B cell (primary cell): ENCODE data around the gene EME1. TPM values are rescaled to one million over a fixed set of nuclear protein-coding genes. Genes with fewer than 3 reads are reported as not detected.
A peak's percentile ranks its signal among the peaks of the same experiment; 100 is the strongest.

ENCODE experiments used
- ATAC-seq: fragments of 200-7000 bp; cut with Tn5 transposase; one replicate; pipeline ENCODE4 v1.10.0; 2021; ENCODE audit warnings: low read depth, mild to moderate bottlenecking, moderate number of reproducible peaks, moderate library complexity
- CTCF ChIA-PET: fragments of 350-600 bp; sonication (Branson Sonifier 250); formaldehyde crosslinking; loops from one replicate; lab custom pipeline; 2021; ENCODE audit warnings: antibody characterized with exemption, inconsistent platforms; lab: Charles Lee
- POLR2A ChIA-PET: fragments of 350-600 bp; sonication (Branson Sonifier 250); formaldehyde crosslinking; loops from one replicate; lab custom pipeline; 2021; ENCODE audit warnings: antibody characterized with exemption; lab: Charles Lee
- DNase-seq: peaks from one replicate; pipeline ENCODE4 v3.0.0; 2013
- H2AFZ ChIP-seq: 2 replicates; pipeline ENCODE4 v1.6.1; 2012; ENCODE audit warnings: mild to moderate bottlenecking, low read depth, low read length; ENCODE audit not compliant: insufficient read depth, poor library complexity, severe bottlenecking
- H3K27ac ChIP-seq, 2 donors: 1 replicate in 1 of 2; 2 replicates in 1 of 2; pipeline ENCODE4 v1.5.1; 2012 to 2013; ENCODE audit warnings: low read length in 2 of 2, mild to moderate bottlenecking in 2 of 2, moderate library complexity in 1 of 2
- H3K27me3 ChIP-seq, 4 experiments: fragments of 200-600 bp in 1 of 4; sonication (generic) in 1 of 4; replicated peaks in 1 of 4; 1 replicate in 2 of 4; 2 replicates in 2 of 4; pipeline versions ENCODE4 v1.6.1 to v1.7.0; 2013 to 2016; ENCODE audit warnings: low read length in 3 of 4, mild to moderate bottlenecking in 2 of 4, mixed read lengths in 1 of 4, moderate library complexity in 1 of 4; ENCODE audit not compliant: insufficient read depth in 4 of 4, control insufficient read depth in 3 of 4; ENCODE audit errors: control extremely low read depth in 1 of 4
- H3K36me3 ChIP-seq, 2 experiments: replicated peaks in 1 of 2; 1 replicate in 1 of 2; 2 replicates in 1 of 2; pipeline versions ENCODE4 v1.6.1 to v1.7.1; 2013; ENCODE audit warnings: low read length in 1 of 2; ENCODE audit not compliant: insufficient read depth in 2 of 2, control insufficient read depth in 1 of 2; ENCODE audit errors: control extremely low read depth in 1 of 2, extremely low read depth in 1 of 2
- H3K4me1 ChIP-seq, 2 donors: fragments of 200-600 bp in 1 of 2; sonication (generic) in 1 of 2; 1 replicate in 1 of 2; 2 replicates in 1 of 2; pipeline versions ENCODE4 v1.5.1 to v1.6.1; 2013 to 2017; ENCODE audit warnings: low read length in 2 of 2; ENCODE audit not compliant: control insufficient read depth in 2 of 2, insufficient read depth in 2 of 2
- H3K4me2 ChIP-seq: replicated peaks from 2 replicates; pipeline ENCODE3; 2012; ENCODE audit warnings: mild to moderate bottlenecking, low read depth, low read length; ENCODE audit not compliant: poor library complexity, severe bottlenecking
- H3K4me3 ChIP-seq, 5 experiments: fragments of 200-600 bp in 1 of 5; sonication (generic) in 1 of 5; 1 replicate in 3 of 5; 2 replicates in 2 of 5; pipeline versions ENCODE4 v1.5.1 to v1.7.0; 2011 to 2016; ENCODE audit warnings: low read length in 4 of 5, mild to moderate bottlenecking in 4 of 5, low read depth in 2 of 5, control low read depth in 1 of 5, moderate library complexity in 1 of 5; ENCODE audit not compliant: insufficient read depth in 1 of 5; ENCODE audit errors: control extremely low read depth in 1 of 5, extremely low read depth in 1 of 5
- H3K79me2 ChIP-seq: fragments of 200-600 bp; sonication (generic); one replicate; pipeline ENCODE4 v1.6.0; 2016; ENCODE audit warnings: low read length; ENCODE audit not compliant: control insufficient read depth, insufficient read depth
- H3K9ac ChIP-seq: fragments of 200-600 bp; sonication (generic); 2 replicates; pipeline ENCODE4 v1.6.1; 2017; ENCODE audit warnings: mild to moderate bottlenecking, low read length, moderate library complexity
- H3K9me3 ChIP-seq, 3 donors: one replicate each; pipeline versions ENCODE4 v1.6.1 to v1.7.1; 2013; ENCODE audit warnings: low read length in 2 of 3; ENCODE audit not compliant: control insufficient read depth in 2 of 3, insufficient read depth in 1 of 3; ENCODE audit errors: control extremely low read depth in 1 of 3
- H4K20me1 ChIP-seq: 2 replicates; pipeline ENCODE4 v1.6.0; 2012; ENCODE audit warnings: mild to moderate bottlenecking, low read length; ENCODE audit not compliant: insufficient read depth, control insufficient read depth, poor library complexity, severe bottlenecking
- H3K27ac Mint-ChIP-seq: one replicate; pipeline ENCODE4 v1.8.0; 2021; ENCODE audit warnings: mixed read lengths
- H3K27me3 Mint-ChIP-seq: one replicate; pipeline ENCODE4 v1.8.0; 2021; ENCODE audit warnings: mixed read lengths
- H3K4me1 Mint-ChIP-seq: one replicate; pipeline ENCODE4 v1.8.0; 2021; ENCODE audit warnings: mixed read lengths
- H3K4me3 Mint-ChIP-seq: one replicate; pipeline ENCODE4 v1.8.0; 2021; ENCODE audit warnings: mixed read lengths
- H3K9me3 Mint-ChIP-seq: one replicate; pipeline ENCODE4 v1.8.0; 2022; ENCODE audit warnings: mixed read lengths; ENCODE audit not compliant: insufficient read depth
- CTCF ChIP-seq: fragments of 200-600 bp; IDR thresholded peaks from one replicate; pipeline ENCODE4 v1.8.0; 2022; ENCODE audit warnings: antibody characterized with exemption, mild to moderate bottlenecking
- EZH2 ChIP-seq: IDR thresholded peaks from 2 replicates; pipeline ENCODE4 v1.6.1; 2012; ENCODE audit warnings: borderline replicate concordance, low read depth, mild to moderate bottlenecking, moderate library complexity, low read length; ENCODE audit not compliant: insufficient read depth, poor library complexity, severe bottlenecking
- WGBS: methylation state at CpG from one replicate; pipeline ENCODE4 v1.1.5; 2013; ENCODE audit warnings: missing lambda C conversion rate; ENCODE audit not compliant: insufficient coverage; 5-methylcytosine and 5-hydroxymethylcytosine counted together
- intact Hi-C: fragments of 100-400 bp; cut with micrococcal nuclease; formaldehyde crosslinking; loops from one replicate; pipeline ENCODE4 v1.10.0; 2022
- polyA plus RNA-seq: library from polyadenylated mRNA; depleted of rRNA; stranded (reverse); fragments of >200 nt; gene quantifications from 2 replicates; pipeline ENCODE4 v1.2.3, GENCODE V29; 2012
- total RNA-seq, 2 donors: library from RNA; stranded (reverse); fragments of 120-200 nt in 1 of 2; gene quantifications; 1 replicate in 1 of 2; 2 replicates in 1 of 2; pipeline versions ENCODE4 v1.2.3 to v1.2.4, GENCODE V29; 2013 to 2022

EME1 gene
- total and polyA plus RNA-seq, 2 donors (not counting 1 experiment from before 2014, with no cell fraction given): 1.6 to 2.3 TPM

GRCh38 chr17:50421308-50422051, 48.5 kb downstream of the EME1 start:
- Histone ChIP-seq H2AFZ (peak overlapping the region; percentile 80), H3K79me2 (peaks cover 6% of the 10 kb centered on the region), H3K4me1 (peaks cover 20 to 31% of the 10 kb centered on the region in 2 donors), H3K36me3 (no peaks in the 10 kb centered on the region), H3K4me2 (peak overlapping the region; percentile 69), H3K27ac (peak overlapping the region; percentile 77 to 88), H3K4me3 (peak overlapping the region in 4 of 5 experiments; percentile 11 to 53 (median 32)), H3K27me3 (no peaks in the 10 kb centered on the region), H3K9me3 (peaks cover 0 to 10% (median 4%) of the 10 kb centered on the region in 3 donors), H4K20me1 (no peaks in the 10 kb centered on the region), H3K9ac (peak overlapping the region; percentile 48)
- intact Hi-C loops: loop anchor here (1.0 to 10.0 kb wide), 3 partner anchors 24 to 57 kb away; partner anchors contain the start of genes EME1, LRRC59, MRPL27 and RSAD1
- ChIA-PET CTCF (interaction anchor here (0.6 to 3.3 kb wide), 6 partner anchors 9 to 1000 kb away, joined by 3 to 26 read pairs (median 4); partner anchors contain the start of gene LRRC59), POLR2A (interaction anchor here (0.6 to 0.9 kb wide), 3 partner anchors 26 to 745 kb away, joined by 4 to 10 read pairs (median 9); partner anchors contain the start of gene NME2)
- Mint-ChIP-seq H3K27me3 (no peaks in the 10 kb centered on the region), H3K4me3 (peak overlapping the region; percentile 78), H3K9me3 (no peaks in the 10 kb centered on the region), H3K4me1 (peaks cover 38% of the 10 kb centered on the region), H3K27ac (peak overlapping the region; percentile 89)
- ATAC-seq (peak; percentile 23), DNase-seq (peak; percentile 62)
- TF ChIP-seq EZH2 (no peak), CTCF (no peak)
- no CpG with 5 or more reads among the region's 3 CpGs for WGBS

GRCh38 chr17:50422738-50423137, 49.7 kb downstream of the EME1 start:
- no peaks in the 10 kb centered on the region for H3K9me3 Mint-ChIP-seq
- Histone ChIP-seq H3K4me2 (no peak overlapping the region), H3K9ac (no peak overlapping the region), H3K9me3 (peaks cover 0 to 10% (median 4%) of the 10 kb centered on the region in 3 donors), H3K27me3 (no peaks in the 10 kb centered on the region), H3K79me2 (peaks cover 16% of the 10 kb centered on the region), H3K27ac (no peak overlapping the region), H3K4me1 (peaks cover 31 to 44% of the 10 kb centered on the region in 2 donors), H4K20me1 (no peaks in the 10 kb centered on the region), H2AFZ (no peak overlapping the region), H3K36me3 (no peaks in the 10 kb centered on the region), H3K4me3 (no peak overlapping the region)
- TF ChIP-seq EZH2 (no peak), CTCF (no peak)
- no peaks in the 10 kb centered on the region for H3K27me3 Mint-ChIP-seq
- ChIA-PET CTCF (interaction anchor here (1.3 to 3.3 kb wide), 2 partner anchors 25 to 63 kb away, joined by 4 to 26 read pairs; partner anchors contain the start of gene LRRC59), POLR2A (interaction anchor here (0.6 to 0.7 kb wide), 2 partner anchors 14 to 114 kb away, joined by 4 to 8 read pairs; no protein-coding TSS in a partner anchor)
- intact Hi-C loops: loop anchor here (10.0 kb wide), 1 partner anchor 48 kb away; the partner anchor contains the start of genes EME1 and MRPL27
- ATAC-seq (no peak), DNase-seq (no peak)
- WGBS: no CpG with 5 or more reads among the region's 2 CpGs
- no peak overlapping the region for H3K4me3 Mint-ChIP-seq
- H3K27ac Mint-ChIP-seq: peak overlapping the region; percentile 32
- H3K4me1 Mint-ChIP-seq: peaks cover 50% of the 10 kb centered on the region
